HG03066 (cell line): ENCODE data around the gene MYO1F.
"Not testable (repeated sequence)": the region's sequence is repeated elsewhere in the genome, so short reads cannot be mapped to it uniquely, and the experiment has no call there.

Source experiments
- ATAC-seq: cut with Tn5 transposase; IDR thresholded peaks from one replicate; pipeline ENCODE4 v1.9.1; 2021; ENCODE audit warnings: low read depth; ENCODE audit not compliant: unreplicated experiment

The MYO1F gene

GRCh38 chr19:8577247-8577646 is at the start of gene MYO1F:
Gene MYO1F (minus strand): TSS chr19:8577442. CDS start chr19:8577309, 133 bp downstream.
- no peak for ATAC-seq

GRCh38 chr19:8626842-8627241 is 49.6 kb upstream of the MYO1F start:
- no peak for ATAC-seq

- not testable (repeated sequence) for ATAC-seq
Observed at GRCh38 chr19:8622886-8623285, 45.6 kb upstream of the MYO1F start.

GRCh38 chr19:8618751-8619150 is 41.5 kb upstream of the MYO1F start:
- no peak for ATAC-seq

- ATAC-seq = no peak
Observed at GRCh38 chr19:8617984-8618383, 40.7 kb upstream of the MYO1F start.

GRCh38 chr19:8617325-8617724 is 40.1 kb upstream of the MYO1F start:
- ATAC-seq = not testable (repeated sequence)

GRCh38 chr19:8616861-8617260 is 39.6 kb upstream of the MYO1F start:
- no peak for ATAC-seq

GRCh38 chr19:8615813-8616596 is 38.8 kb upstream of the MYO1F start:
- no peak for ATAC-seq

GRCh38 chr19:8615024-8615423 is 37.8 kb upstream of the MYO1F start:
- ATAC-seq = no peak

GRCh38 chr19:8614455-8614854 is 37.2 kb upstream of the MYO1F start:
- ATAC-seq = no peak

GRCh38 chr19:8612807-8613171 is 35.5 kb upstream of the MYO1F start:
- ATAC-seq = no peak

GRCh38 chr19:8611877-8612806 is 34.9 kb upstream of the MYO1F start:
- ATAC-seq = no peak

GRCh38 chr19:8611391-8611876 is 34.2 kb upstream of the MYO1F start:
- ATAC-seq = no peak

- ATAC-seq = no peak
Observed at GRCh38 chr19:8610936-8611300, 33.7 kb upstream of the MYO1F start.

GRCh38 chr19:8610041-8610935 is 33.0 kb upstream of the MYO1F start, which contains the start of gene ADAMTS10:
Gene ADAMTS10 (minus strand): TSS chr19:8610715. CDS start chr19:8605710, 5,005 bp downstream.
- no peak for ATAC-seq

GRCh38 chr19:8609279-8610040 is 32.2 kb upstream of the MYO1F start:
- no peak for ATAC-seq

- ATAC-seq = no peak
Observed at GRCh38 chr19:8608941-8609278, 31.7 kb upstream of the MYO1F start.

GRCh38 chr19:8607386-8607785 is 30.1 kb upstream of the MYO1F start:
- ATAC-seq = no peak

GRCh38 chr19:8605514-8605913 is 28.3 kb upstream of the MYO1F start:
- no peak for ATAC-seq

- no peak for ATAC-seq
Observed at GRCh38 chr19:8601796-8602195, 24.6 kb upstream of the MYO1F start.
